Mesothelial cell of epicardium (in vitro differentiated cells): Measurements from ENCODE around the gene ATG4C. TPM values are rescaled to one million over a fixed set of nuclear protein-coding genes. Genes with fewer than 3 reads are reported as not detected.
"Not testable (repeated sequence)": the region's sequence is repeated elsewhere in the genome, so short reads cannot be mapped to it uniquely, and the experiment has no call there.

Experiments used
- DNase-seq, 2 experiments: peaks; one replicate each; pipeline ENCODE4 v3.0.0; 2021; ENCODE audit warnings: low spot score in 2 of 2; ENCODE audit not compliant: unreplicated experiment in 2 of 2
- H3K27ac Mint-ChIP-seq: 2 replicates; pipeline ENCODE4 v1.8.0; 2021; ENCODE audit warnings: mixed read lengths
- H3K27me3 Mint-ChIP-seq: 2 replicates; pipeline ENCODE4 v1.8.0; 2021; ENCODE audit warnings: low read depth, mixed read lengths
- H3K36me3 Mint-ChIP-seq: 2 replicates; pipeline ENCODE4 v1.8.0; 2021; ENCODE audit warnings: mixed read lengths
- H3K4me1 Mint-ChIP-seq: 2 replicates; pipeline ENCODE4 v1.8.0; 2021; ENCODE audit warnings: mixed read lengths
- H3K4me3 Mint-ChIP-seq: 2 replicates; pipeline ENCODE4 v1.8.0; 2021; ENCODE audit warnings: mild to moderate bottlenecking, moderate library complexity, mixed read lengths
- H3K9me3 Mint-ChIP-seq: 2 replicates; pipeline ENCODE4 v1.8.0; 2021; ENCODE audit warnings: mixed read lengths
- total RNA-seq: library from RNA; stranded (reverse); gene quantifications from 3 replicates; pipeline ENCODE4 v1.2.1, GENCODE V29; 2021
- TF ChIP-seq, protein P1 (sequence below): fragments of 200-600 bp; sonication (generic); IDR thresholded peaks from one replicate; pipeline ENCODE4 v1.5.0; 2021; ENCODE audit warnings: antibody characterized with exemption; ENCODE audit not compliant: unreplicated experiment

The ATG4C gene
- total RNA-seq, 1 donor from 2014 or later, result 11.4 TPM

- Mint-ChIP-seq H3K27ac (peak overlapping the region; percentile 15), H3K9me3 (peaks cover 12% of the 10 kb centered on the region), H3K36me3 (no peaks in the 10 kb centered on the region), H3K4me3 (no peak overlapping the region), H3K27me3 (no peaks in the 10 kb centered on the region), H3K4me1 (peaks cover 11% of the 10 kb centered on the region)
- no peak for DNase-seq
- TF ChIP-seq, protein P1, sequence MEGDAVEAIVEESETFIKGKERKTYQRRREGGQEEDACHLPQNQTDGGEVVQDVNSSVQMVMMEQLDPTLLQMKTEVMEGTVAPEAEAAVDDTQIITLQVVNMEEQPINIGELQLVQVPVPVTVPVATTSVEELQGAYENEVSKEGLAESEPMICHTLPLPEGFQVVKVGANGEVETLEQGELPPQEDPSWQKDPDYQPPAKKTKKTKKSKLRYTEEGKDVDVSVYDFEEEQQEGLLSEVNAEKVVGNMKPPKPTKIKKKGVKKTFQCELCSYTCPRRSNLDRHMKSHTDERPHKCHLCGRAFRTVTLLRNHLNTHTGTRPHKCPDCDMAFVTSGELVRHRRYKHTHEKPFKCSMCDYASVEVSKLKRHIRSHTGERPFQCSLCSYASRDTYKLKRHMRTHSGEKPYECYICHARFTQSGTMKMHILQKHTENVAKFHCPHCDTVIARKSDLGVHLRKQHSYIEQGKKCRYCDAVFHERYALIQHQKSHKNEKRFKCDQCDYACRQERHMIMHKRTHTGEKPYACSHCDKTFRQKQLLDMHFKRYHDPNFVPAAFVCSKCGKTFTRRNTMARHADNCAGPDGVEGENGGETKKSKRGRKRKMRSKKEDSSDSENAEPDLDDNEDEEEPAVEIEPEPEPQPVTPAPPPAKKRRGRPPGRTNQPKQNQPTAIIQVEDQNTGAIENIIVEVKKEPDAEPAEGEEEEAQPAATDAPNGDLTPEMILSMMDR, result no peak
Observed at GRCh38 chr1:62765981-62766380, 18.0 kb upstream of the ATG4C start.

DNA sequence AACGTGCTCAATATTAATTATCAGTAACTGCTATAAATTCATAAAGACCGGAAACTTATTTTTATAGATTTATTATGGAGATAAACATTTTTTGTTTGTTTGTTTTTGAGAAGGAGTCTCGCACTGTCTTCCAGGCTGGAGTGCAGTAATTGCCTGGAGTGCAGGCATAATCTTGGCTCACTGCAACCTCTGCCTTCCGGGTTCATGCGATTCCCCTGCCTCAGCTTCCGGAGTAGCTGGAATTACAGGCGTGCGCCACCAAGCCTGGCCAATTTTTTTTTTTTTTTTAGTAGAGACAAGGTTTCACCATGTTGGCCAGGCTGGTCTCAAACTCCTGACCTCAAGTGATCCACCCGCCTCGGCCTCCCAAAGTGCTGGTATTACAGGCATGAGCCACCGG, 15.4 kb upstream of the ATG4C start:
- peaks cover 19% of the 10 kb centered on the region for H3K9me3 Mint-ChIP-seq
- H3K4me3 Mint-ChIP-seq, H3K4me1 Mint-ChIP-seq, H3K27me3 Mint-ChIP-seq, H3K27ac Mint-ChIP-seq, DNase-seq, H3K36me3 Mint-ChIP-seq: not testable (repeated sequence)

DNA sequence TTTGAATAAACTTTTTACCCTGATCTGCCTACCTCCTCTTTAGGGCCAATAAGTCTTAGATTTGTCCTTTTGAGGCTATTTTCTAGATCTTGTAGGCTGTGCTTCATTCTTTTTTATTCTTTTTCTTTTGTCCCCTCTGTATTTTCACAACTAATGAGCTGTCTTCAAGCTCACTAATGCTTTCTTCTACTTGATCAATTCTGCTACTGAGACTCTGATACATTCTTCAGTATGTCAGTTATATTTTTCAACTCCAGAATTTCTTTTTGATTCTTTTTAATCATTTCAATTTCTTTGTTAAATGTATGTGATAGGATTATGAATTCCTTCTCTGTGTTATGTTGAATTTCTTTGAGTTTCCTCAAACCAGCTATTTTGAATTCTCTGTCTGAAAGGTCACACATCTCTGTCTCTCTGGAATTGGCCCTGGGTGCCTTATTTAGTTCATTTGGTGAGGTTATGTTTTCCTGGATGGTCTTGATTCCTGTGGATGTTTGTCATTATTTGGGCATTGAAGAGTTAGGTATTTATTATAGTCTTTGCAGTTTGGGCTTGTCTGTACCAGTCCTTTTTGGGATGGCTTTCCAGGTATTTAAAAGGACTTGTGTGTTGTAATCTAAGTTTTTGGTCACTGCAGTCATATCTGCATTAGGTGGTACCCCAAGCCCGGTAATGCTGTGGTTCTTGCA, 11.2 kb upstream of the ATG4C start:
- no peak for DNase-seq
- no peak overlapping the region for H3K4me3 Mint-ChIP-seq
- H3K4me1 Mint-ChIP-seq, result peaks cover 2% of the 10 kb centered on the region
- H3K9me3 Mint-ChIP-seq, result peaks cover 19% of the 10 kb centered on the region
- H3K27me3 Mint-ChIP-seq, result no peaks in the 10 kb centered on the region
- TF ChIP-seq, protein P1, result no peak
- peaks cover 2% of the 10 kb centered on the region for H3K36me3 Mint-ChIP-seq
- H3K27ac Mint-ChIP-seq, result no peak overlapping the region

DNA sequence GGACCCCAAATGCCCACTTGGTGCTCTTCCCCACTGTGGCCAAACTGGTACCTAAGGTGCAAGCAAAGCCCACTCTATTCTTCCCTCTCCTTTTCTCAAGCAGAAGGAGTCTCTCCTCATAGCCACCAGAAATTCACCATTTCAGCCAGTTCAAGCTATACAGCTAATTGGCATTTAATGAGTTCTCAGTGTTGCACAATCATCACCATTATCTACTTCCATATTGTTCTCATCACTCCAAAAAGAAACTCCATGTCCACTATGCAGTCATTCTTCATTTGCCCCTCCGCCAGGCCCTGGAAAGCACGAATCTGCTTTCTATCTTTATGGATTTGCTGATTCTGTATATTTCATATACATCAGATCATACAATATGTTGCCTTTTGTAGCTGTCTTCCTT, 9.9 kb upstream of the ATG4C start:
- Mint-ChIP-seq H3K4me3 (no peak overlapping the region), H3K4me1 (peaks cover 12% of the 10 kb centered on the region), H3K27me3 (no peaks in the 10 kb centered on the region), H3K27ac (no peak overlapping the region), H3K36me3 (peaks cover 2% of the 10 kb centered on the region), H3K9me3 (peaks cover 19% of the 10 kb centered on the region)
- no peak for DNase-seq
- TF ChIP-seq, protein P1, result no peak

- Mint-ChIP-seq H3K36me3 (peaks cover 2% of the 10 kb centered on the region), H3K4me1 (peaks cover 15% of the 10 kb centered on the region), H3K27me3 (no peaks in the 10 kb centered on the region), H3K4me3 (no peak overlapping the region), H3K9me3 (peaks cover 18% of the 10 kb centered on the region), H3K27ac (no peak overlapping the region)
- TF ChIP-seq, protein P1, result no peak
- DNase-seq, result no peak
Observed at GRCh38 chr1:62774971-62775595, 8.8 kb upstream of the ATG4C start.

DNA sequence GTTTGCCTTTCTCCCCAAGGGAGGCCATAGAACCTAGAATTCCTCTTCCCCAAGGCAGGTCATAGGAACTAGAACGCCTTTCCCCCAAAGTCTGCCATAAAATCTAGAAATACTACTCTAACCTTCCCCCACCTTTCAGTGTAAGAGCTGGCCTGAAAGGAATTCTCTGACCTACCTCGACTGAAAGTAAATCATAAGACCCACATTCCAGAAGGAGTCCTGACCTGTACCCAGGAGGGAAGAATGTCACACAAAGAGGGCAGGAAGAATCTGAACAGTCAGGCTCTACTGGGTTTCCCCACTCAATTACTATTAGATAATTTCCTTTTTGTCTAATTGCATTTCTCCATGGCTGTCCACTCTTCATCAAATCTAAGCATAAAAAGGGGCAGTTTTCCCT, 5.7 kb upstream of the ATG4C start:
- Mint-ChIP-seq H3K27ac (peak overlapping the region; percentile 79), H3K4me1 (peaks cover 15% of the 10 kb centered on the region), H3K36me3 (no peaks in the 10 kb centered on the region), H3K4me3 (no peak overlapping the region), H3K9me3 (no peaks in the 10 kb centered on the region), H3K27me3 (no peaks in the 10 kb centered on the region)
- no peak for DNase-seq
- TF ChIP-seq, protein P1, result no peak
